Measurements from ENCODE around the gene PPP1R2B.

PPP1R2B gene

GRCh38 chr5:156871212-156871611 lies 21.1 kb downstream of the PPP1R2B start:
- no peak for DNase-seq (ENCODE audit: low read depth in 3 of 3, low spot score in 1 of 3)

GRCh38 chr5:156879665-156880285 lies 29.7 kb downstream of the PPP1R2B start:
- no peak for DNase-seq (ENCODE audit: low read depth in 3 of 3, low spot score in 1 of 3)

- no peak for DNase-seq (ENCODE audit: low read depth in 3 of 3, low spot score in 1 of 3)
Observed at GRCh38 chr5:156883316-156883875, 33.3 kb downstream of the PPP1R2B start.

GRCh38 chr5:156888520-156888919 lies 38.4 kb downstream of the PPP1R2B start:
- DNase-seq (ENCODE audit: low read depth in 3 of 3, low spot score in 1 of 3), result no peak

- DNase-seq (ENCODE audit: low read depth in 3 of 3, low spot score in 1 of 3), result no peak
Observed at GRCh38 chr5:156892223-156892622, 42.1 kb downstream of the PPP1R2B start.

- no peak for DNase-seq (ENCODE audit: low read depth in 3 of 3, low spot score in 1 of 3)
Observed at GRCh38 chr5:156892864-156893263, 42.8 kb downstream of the PPP1R2B start.

GRCh38 chr5:156893517-156893916 lies 43.4 kb downstream of the PPP1R2B start:
- DNase-seq (ENCODE audit: low read depth in 3 of 3, low spot score in 1 of 3), result no peak

GRCh38 chr5:156896546-156896945 lies 46.5 kb downstream of the PPP1R2B start:
- no peak for DNase-seq (ENCODE audit: low read depth in 3 of 3, low spot score in 1 of 3)
